Measurements from ENCODE around the gene GAREM1. TPM values are rescaled to one million over a fixed set of nuclear protein-coding genes. Genes with fewer than 3 reads are reported as not detected.

Gene GAREM1
- total RNA-seq, 1 experiment from 2014 or later: 10.2 TPM

- H3K4me3 ChIP-seq: no peak overlapping the region
- intact Hi-C loops (cut with micrococcal nuclease; ENCODE audit: unreplicated experiment): loop anchor here (2.0 kb wide), 1 partner anchor 69 kb away; no protein-coding TSS in a partner anchor
- peaks cover 20% of the 10 kb centered on the region for H3K4me1 ChIP-seq (replicated peaks; ENCODE audit: insufficient read depth)
- H3F3A ChIP-seq (ENCODE audit: insufficient read depth, low read depth): peaks cover 14% of the 10 kb centered on the region; the same call in 1 of the 2 replicates
- H3K27ac ChIP-seq: no peak overlapping the region
- H3K27me3 ChIP-seq (ENCODE audit: insufficient read depth, low read depth): no peaks in the 10 kb centered on the region
- H4K20me1 ChIP-seq (ENCODE audit: insufficient read depth): no peaks in the 10 kb centered on the region
- no peaks in the 10 kb centered on the region for H3K9me2 ChIP-seq (ENCODE audit: insufficient read depth)
- no peak for DNase-seq
- no peaks in the 10 kb centered on the region for H3K36me3 ChIP-seq (ENCODE audit: low read depth)
- H3K9me3 ChIP-seq (ENCODE audit: insufficient read depth, low read depth): no peaks in the 10 kb centered on the region
- no peak overlapping the region for H2AFZ ChIP-seq
- POLR2A ChIA-PET (ENCODE audit: unreplicated experiment): interaction anchor here (0.6 kb wide), 1 partner anchor 122 kb away, joined by 4 read pairs; no protein-coding TSS in a partner anchor
- BruUV-seq (replicated peaks): no TSS peak
- H3K79me2 ChIP-seq (ENCODE audit: low read depth): peaks cover 3% of the 10 kb centered on the region; the same call in 1 of the 2 replicates
- CTCF ChIA-PET: no interaction called here
- H3K4me2 ChIP-seq: no peak overlapping the region
- TF ChIP-seq EZH2 (IDR thresholded peaks at IDR 0.05; ENCODE audit: low read depth): no peak
- TF ChIP-seq, protein P1, sequence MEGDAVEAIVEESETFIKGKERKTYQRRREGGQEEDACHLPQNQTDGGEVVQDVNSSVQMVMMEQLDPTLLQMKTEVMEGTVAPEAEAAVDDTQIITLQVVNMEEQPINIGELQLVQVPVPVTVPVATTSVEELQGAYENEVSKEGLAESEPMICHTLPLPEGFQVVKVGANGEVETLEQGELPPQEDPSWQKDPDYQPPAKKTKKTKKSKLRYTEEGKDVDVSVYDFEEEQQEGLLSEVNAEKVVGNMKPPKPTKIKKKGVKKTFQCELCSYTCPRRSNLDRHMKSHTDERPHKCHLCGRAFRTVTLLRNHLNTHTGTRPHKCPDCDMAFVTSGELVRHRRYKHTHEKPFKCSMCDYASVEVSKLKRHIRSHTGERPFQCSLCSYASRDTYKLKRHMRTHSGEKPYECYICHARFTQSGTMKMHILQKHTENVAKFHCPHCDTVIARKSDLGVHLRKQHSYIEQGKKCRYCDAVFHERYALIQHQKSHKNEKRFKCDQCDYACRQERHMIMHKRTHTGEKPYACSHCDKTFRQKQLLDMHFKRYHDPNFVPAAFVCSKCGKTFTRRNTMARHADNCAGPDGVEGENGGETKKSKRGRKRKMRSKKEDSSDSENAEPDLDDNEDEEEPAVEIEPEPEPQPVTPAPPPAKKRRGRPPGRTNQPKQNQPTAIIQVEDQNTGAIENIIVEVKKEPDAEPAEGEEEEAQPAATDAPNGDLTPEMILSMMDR (conservative IDR thresholded peaks at IDR 0.05): no peak
Measured at GRCh38 chr18:32303400-32303799, 167.3 kb downstream of the GAREM1 start.

GRCh38 chr18:32302806-32303205, 167.9 kb downstream of the GAREM1 start:
- no TSS peak for BruUV-seq (replicated peaks)
- POLR2A ChIA-PET (ENCODE audit: unreplicated experiment): interaction anchor here (0.6 kb wide), 1 partner anchor 123 kb away, joined by 4 read pairs; no protein-coding TSS in a partner anchor
- peak overlapping the region; percentile 84 for H3K27ac ChIP-seq

DNA sequence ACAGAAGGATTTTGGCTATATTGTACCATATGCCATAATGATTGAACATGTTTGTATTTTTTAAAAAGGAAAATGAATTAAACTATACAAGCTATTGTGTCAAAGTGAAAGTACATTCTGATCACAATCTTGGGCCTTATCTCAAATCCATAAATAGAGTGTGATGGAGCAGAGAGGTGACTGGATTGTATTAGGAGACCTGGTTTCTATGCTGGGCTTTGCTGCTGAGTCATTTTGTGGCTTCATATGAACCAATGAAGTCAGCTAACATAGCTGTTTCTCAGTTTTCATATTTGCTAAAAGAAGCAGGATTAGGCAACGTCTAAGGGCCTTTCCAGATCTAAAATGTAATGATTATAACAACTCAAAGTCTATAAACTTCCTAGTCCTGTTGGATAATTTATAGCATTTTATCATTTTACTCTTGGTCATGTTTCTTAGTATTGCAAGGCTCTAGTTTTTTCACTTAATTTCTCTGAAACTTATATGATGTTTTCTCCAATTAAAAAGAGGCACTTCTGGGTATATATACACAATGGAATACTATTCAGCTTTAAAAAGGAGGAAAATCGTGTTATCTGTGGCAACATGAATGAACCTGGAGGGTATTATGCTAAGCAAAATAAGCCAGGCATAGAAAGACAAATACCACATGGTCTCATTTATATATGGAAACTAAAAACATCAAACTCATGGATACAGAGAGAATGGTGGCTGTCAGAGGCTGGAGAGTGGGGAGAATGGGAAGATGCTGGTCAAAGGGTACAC, 168.5 kb downstream of the GAREM1 start:
- H3F3A ChIP-seq (ENCODE audit: insufficient read depth, low read depth): peaks cover 14% of the 10 kb centered on the region; the same call in 1 of the 2 replicates
- CTCF ChIA-PET: interaction anchor here (1.1 kb wide), 1 partner anchor 168 kb away, joined by 6 read pairs; the partner anchor contains the start of gene GAREM1
- H3K4me1 ChIP-seq (replicated peaks; ENCODE audit: insufficient read depth): peaks cover 20% of the 10 kb centered on the region
- H3K4me3 ChIP-seq: no peak overlapping the region
- intact Hi-C loops (cut with micrococcal nuclease; ENCODE audit: unreplicated experiment): loop anchor here (2.0 kb wide), 1 partner anchor 71 kb away; no protein-coding TSS in a partner anchor
- peak overlapping the region; percentile 84 for H3K27ac ChIP-seq
- H3K9me3 ChIP-seq (ENCODE audit: insufficient read depth, low read depth): no peaks in the 10 kb centered on the region
- no TSS peak for BruUV-seq (replicated peaks)
- no peaks in the 10 kb centered on the region for H3K36me3 ChIP-seq (ENCODE audit: low read depth)
- peak; percentile 24 to 84 for DNase-seq
- no peaks in the 10 kb centered on the region for H3K27me3 ChIP-seq (ENCODE audit: insufficient read depth, low read depth)
- POLR2A ChIA-PET (ENCODE audit: unreplicated experiment): interaction anchor here (0.5 kb wide), 1 partner anchor 144 kb away, joined by 11 read pairs; no protein-coding TSS in a partner anchor
- no peaks in the 10 kb centered on the region for H3K9me2 ChIP-seq (ENCODE audit: insufficient read depth)
- TF ChIP-seq, protein P1 (conservative IDR thresholded peaks at IDR 0.05): no peak
- TF ChIP-seq EZH2 (IDR thresholded peaks at IDR 0.05; ENCODE audit: low read depth): no peak
- H4K20me1 ChIP-seq (ENCODE audit: insufficient read depth): no peaks in the 10 kb centered on the region
- H3K4me2 ChIP-seq: peak overlapping the region; percentile 55
- peaks cover 3% of the 10 kb centered on the region; the same call in 1 of the 2 replicates for H3K79me2 ChIP-seq (ENCODE audit: low read depth)
- H2AFZ ChIP-seq: no peak overlapping the region

More at GRCh38 chr18:32302806-32303205, 167.9 kb downstream of the GAREM1 start:
- CTCF ChIA-PET: no interaction called here
- intact Hi-C loops (cut with micrococcal nuclease; ENCODE audit: unreplicated experiment): loop anchor here (2.0 kb wide), 1 partner anchor 70 kb away; no protein-coding TSS in a partner anchor
- no peak for DNase-seq
- Histone ChIP-seq H3K9me3 (ENCODE audit: insufficient read depth, low read depth) (no peaks in the 10 kb centered on the region), H3K79me2 (ENCODE audit: low read depth) (peaks cover 3% of the 10 kb centered on the region; the same call in 1 of the 2 replicates), H3F3A (ENCODE audit: insufficient read depth, low read depth) (peaks cover 14% of the 10 kb centered on the region; the same call in 1 of the 2 replicates), H3K4me1 (replicated peaks; ENCODE audit: insufficient read depth) (peaks cover 20% of the 10 kb centered on the region), H2AFZ (no peak overlapping the region), H3K9me2 (ENCODE audit: insufficient read depth) (no peaks in the 10 kb centered on the region), H3K4me2 (0 out of 2 replicates have a peak overlapping the region, but pooled peaks have one; percentile 55), H3K27me3 (ENCODE audit: insufficient read depth, low read depth) (no peaks in the 10 kb centered on the region), H3K4me3 (no peak overlapping the region), H4K20me1 (ENCODE audit: insufficient read depth) (no peaks in the 10 kb centered on the region), H3K36me3 (ENCODE audit: low read depth) (no peaks in the 10 kb centered on the region)
- TF ChIP-seq, protein P1 (conservative IDR thresholded peaks at IDR 0.05): no peak
- no peak for TF ChIP-seq EZH2 (IDR thresholded peaks at IDR 0.05; ENCODE audit: low read depth)

Data from PC-9 (cell line).